Limb (tissue), 2 donors: ENCODE measurements around the gene SRP14.
"Not testable (repeated sequence)": the region's sequence is repeated elsewhere in the genome, so short reads cannot be mapped to it uniquely, and the experiment has no call there.

Source experiments
- DNase-seq, 2 donors: peaks; one replicate each; pipeline ENCODE4 v3.0.0-alpha.2; 2016; ENCODE audit errors: extremely low spot score in 2 of 2

Gene SRP14, protein sequence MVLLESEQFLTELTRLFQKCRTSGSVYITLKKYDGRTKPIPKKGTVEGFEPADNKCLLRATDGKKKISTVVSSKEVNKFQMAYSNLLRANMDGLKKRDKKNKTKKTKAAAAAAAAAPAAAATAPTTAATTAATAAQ

GRCh38 chr15:40038638-40039543 lies at the start of gene SRP14:
Gene SRP14, minus strand, starts transcription at chr15:40039181. Its CDS starts 65 bp downstream, at chr15:40039116.
- peak; percentile 93 to 96 for DNase-seq

- DNase-seq, result no peak
Observed at GRCh38 chr15:40087991-40088928, 49.3 kb upstream of the SRP14 start.

DNA sequence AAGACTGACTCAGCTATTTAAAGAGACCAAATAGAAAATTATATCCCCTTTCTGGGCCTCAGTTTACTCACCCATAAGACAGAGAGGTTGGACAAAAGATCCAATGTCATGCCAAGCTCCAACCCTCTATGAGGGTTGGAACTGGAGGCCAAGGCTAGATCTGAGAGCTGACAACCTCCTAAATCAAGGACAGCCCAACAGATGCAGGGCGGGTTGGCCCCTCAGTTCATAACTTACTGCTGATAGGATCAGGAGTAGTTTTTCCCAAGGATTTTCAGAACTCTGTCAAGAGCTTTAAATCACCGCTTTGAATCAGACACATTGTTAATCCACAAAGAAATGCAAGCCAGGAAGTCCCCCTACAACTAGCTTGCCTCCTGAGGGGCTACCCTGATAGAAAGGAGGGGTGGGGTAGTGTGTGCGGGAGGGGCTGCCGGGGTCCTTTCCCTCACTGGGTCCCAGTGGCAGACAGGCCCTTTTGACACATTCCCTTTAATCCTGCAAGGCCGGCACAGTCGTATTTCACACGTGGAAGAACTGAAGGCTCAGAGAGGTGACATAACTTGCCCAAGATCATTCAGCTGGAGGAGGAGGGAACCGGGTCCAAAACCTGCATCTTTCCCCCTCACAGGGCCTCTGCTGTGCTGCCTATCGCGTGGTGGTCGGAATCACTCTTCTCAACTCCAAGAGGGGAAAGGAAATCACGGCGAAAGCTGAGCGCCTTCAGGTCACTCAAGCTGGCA lies 48.3 kb upstream of the SRP14 start:
- peak in 1 of 2 donors; percentile 50 for DNase-seq

- DNase-seq, result no peak
Observed at GRCh38 chr15:40085266-40085665, 46.3 kb upstream of the SRP14 start.

DNA sequence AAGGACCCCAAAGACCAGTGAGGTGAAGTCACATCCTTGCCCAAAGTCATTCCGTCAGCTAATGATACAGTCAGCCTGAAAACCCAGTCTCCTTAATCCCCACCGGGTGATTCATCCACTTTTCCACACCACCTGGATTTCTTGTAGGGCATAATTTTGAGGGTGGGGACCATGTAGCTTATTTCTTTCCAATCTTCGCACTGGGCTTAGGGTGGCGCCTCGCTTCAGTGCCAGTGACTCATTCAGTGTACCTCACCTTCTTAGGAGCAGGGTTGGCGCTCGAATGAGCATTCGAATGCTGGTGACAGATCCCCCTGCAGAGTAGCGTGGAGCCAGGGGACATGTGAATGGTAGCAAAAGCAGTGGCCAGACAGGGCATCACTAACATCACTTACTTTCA lies 45.7 kb upstream of the SRP14 start:
- no peak for DNase-seq

DNA sequence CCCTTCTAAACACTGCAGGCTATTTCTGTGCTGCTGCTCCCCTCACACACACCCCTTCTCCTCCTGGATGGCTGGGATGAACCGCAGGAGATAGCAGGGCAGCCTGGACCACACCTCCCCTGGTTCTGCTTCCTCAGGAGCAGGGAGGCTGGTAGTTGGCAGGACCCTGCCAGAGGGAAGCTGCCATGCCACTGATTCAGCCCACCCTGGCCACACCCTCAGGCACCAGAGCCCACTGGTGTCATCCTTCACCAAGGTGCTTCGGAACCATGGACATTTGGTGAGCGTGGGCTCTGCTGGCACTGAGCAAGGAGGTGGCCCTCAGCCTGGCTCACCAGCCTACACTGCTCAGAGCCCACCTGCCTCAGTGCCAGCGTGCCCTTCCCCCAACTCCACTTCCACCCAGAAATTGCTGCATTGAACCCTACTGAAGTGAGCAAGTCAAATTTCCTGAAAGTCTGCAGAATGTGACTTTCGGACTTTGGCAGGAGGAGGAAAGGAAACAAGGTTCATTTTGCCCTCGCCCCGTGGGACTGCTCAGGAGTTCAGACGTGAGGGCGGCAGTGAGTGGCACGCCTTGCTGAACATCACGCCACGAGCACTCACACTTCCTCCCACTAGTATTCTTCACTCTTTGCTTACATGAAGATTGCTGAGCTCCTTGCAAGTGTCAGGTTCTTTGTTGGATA lies 43.4 kb upstream of the SRP14 start:
- no peak for DNase-seq

DNA sequence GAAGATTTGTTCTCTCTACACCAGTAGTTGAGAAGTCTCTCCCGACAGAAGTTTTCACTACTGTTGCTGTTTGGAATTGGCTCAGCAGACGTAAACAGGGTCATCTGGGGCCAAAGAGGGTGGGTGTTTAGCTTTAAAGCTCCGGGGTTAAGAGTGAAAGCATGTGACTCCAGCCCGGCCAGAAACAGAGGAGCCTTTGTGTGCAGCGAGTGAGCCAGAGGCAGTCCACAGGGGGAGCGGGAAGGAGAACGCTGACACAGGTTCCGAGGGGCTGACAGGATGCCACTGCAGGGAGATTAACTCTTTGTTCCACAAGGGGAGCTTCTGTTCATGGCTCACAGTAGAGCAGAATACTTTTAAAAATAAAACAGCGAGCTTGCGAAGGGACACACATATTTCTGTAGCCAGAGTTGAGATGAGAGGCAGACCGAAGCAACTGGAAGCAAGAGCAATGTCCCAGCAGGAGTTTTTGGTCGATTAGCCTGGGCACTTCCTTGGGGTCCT lies 42.8 kb upstream of the SRP14 start:
- peak; percentile 80 to 81 for DNase-seq

DNA sequence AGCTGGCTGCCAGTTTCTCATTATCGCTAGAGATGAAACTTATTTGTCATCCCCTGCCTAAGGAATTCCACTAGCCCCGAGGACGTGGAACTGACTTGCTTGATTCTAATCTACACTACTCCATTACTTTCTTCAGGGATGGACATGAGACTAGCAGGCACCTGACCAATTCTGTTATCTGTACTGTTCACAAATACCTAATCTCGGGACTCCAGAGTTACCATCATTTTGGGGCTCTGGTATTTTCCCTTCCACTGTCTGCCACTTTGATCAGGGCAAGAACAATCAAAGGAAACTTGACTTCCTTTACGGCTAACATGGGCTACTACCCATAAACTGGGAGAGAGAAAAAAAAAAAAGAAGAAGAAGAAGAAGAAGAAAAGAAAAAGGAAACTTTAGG lies 41.9 kb upstream of the SRP14 start:
- DNase-seq, result no peak

GRCh38 chr15:40080104-40080503 lies 41.1 kb upstream of the SRP14 start:
- no peak for DNase-seq

DNA sequence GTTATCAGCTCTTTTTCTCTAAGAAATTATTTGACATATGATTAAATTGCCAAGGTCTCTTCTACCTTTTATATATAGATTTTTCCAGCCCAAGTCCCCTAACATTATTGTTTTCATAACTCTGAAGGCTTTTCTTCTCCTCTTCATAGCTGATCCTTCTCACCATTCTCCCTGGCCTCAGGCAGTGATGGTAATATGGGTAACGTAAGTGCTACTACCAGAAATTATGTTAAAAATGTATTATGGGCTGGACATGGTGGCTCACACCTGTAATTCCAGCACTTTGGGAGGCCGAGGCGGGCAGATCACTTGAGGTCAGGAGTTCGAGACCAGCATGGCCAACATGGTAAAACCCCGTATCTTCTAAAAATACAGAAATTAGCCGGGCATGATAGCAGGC lies 40.5 kb upstream of the SRP14 start:
- DNase-seq, result no peak

DNA sequence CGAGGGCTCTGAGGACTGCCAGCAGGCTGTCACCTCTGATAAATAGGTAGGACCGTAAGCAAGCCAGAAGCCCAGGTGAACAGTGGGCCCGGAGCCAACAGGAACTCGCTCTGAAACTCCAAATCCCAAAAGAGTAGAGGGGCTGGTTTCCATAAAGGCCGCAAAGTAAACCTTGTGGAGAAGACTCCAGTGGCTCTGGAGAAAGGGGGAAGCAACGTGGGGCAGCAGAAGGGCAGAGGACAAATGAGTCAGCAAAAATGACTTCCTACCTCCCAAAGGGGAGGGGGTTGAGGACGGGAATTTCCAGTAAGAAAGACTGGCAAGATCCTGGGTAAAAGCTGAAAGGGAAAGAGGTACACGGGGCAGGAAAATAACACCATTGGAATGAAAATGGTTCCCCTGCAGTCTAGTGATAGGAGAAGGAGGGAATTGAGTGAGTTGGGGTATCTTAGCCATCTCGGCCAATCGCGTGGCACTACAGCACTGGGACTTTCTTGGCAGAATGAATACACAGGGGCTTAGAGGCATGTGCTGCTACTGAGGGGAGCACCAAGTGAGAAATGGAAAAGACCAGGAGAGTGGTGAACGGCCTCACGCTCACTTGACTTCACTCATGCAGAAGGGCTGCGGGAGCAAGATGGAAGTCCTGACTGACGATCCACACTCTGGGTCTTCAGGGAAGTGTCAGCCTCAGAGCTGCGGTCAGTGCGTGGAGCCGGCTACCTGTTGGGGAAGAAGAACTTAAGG lies 36.5 kb upstream of the SRP14 start:
- DNase-seq, result no peak

DNA sequence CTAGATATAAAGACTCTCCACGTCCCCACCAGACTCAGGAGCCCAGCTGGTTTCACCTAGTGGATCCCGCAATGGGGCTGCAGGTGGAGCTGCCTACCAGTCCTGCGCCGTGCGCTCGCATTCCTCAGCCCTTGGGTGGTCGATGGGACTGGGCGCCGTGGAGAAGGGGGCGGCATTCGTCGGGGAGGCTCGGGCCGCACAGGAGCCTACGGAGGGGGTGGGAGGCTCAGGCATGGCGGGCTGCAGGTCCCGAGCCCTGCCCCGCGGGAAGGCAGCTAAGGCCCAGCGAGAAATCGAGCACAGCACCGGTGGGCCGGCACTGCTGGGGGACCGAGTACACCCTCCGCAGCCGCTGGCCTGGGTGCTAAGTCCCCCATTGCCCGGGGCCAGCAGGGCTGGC lies 35.7 kb upstream of the SRP14 start:
- not testable (repeated sequence) for DNase-seq

DNA sequence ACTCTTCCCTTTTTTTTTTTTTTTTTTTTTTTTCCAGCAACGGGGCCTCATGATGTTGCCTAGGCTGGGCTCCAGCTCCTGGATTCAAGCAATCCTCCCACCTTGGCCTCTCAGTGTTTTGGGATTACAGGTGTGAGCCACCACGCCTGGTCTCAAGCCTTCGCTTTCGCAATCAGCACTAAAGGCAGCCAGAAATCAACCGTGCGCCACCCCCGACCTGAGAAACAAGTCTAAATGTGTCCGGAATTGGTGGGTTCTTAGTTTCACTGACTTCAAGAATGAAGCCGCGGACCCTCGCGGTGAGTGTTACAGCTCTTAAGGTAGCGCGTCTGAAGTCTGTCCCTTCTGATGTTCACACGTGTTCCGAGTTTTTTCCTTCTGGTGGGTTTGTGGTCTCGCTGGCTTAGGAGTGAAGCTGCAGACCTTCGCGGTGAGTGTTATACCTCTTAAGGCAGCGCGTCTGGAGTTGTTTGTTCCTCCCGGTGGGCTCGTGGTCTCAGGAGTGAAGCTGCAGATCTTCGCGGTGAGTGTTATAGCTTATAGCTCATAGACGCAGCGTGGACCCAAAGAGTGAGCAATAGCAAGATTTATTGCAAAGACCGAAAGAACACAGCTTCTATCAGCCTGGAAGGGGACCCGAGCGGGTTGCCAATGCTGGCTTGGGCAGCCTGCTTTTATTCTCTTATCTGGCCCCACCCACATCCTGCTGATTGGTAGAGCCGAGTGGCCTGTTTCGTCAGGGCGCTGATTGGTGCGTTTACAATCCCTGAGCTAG lies 34.9 kb upstream of the SRP14 start:
- DNase-seq, result not testable (repeated sequence)

GRCh38 chr15:40072216-40072990 lies 33.4 kb upstream of the SRP14 start:
- no peak for DNase-seq

DNA sequence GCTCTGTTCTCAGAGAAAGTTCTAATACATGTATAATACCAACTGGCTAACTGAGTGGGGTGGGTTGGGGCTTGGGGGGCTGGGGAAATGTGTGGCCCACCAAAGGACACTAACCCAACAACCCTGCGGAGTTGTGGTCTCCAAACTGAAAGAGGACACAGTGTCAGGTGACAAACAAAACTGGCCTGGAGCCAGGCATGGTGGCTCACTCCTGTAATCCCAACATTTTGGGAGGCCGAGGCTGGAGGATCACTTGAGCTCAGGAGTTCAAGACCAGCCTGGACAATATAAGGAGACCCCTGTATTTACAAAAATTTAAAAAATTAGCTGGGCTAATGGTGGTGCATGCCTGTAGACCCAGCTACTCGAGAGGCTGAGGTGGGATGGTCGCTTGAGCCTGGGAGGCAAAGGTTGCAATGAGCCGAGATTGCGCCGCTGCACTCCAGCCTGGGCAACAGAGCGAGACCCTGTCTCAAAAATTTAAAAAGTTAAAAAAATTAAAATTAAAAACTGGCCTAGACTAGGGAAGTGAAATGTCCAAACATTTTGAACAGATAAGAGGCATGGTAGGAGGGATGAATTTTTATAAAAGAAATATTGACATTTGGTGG lies 31.7 kb upstream of the SRP14 start:
- no peak for DNase-seq

GRCh38 chr15:40070166-40070557 lies 31.2 kb upstream of the SRP14 start:
- no peak for DNase-seq
